GM23248 (cell line): ENCODE data around the gene KCTD17. TPM values are rescaled to one million over a fixed set of nuclear protein-coding genes. Genes with fewer than 3 reads are reported as not detected.
A peak's percentile ranks its signal among the peaks of the same experiment; 100 is the strongest.

Experiments used
- DNase-seq: peaks from one replicate; pipeline ENCODE4 v3.0.0-alpha.2; 2015
- H2AFZ ChIP-seq: fragments of 200-600 bp; sonication (generic); 2 replicates; pipeline ENCODE4 v1.6.1; 2016; ENCODE audit warnings: antibody characterized with exemption
- H3F3A ChIP-seq: fragments of 200-600 bp; sonication (generic); 2 replicates; pipeline ENCODE4 v1.6.1; 2016; ENCODE audit warnings: mild to moderate bottlenecking, antibody characterized with exemption, mixed run types; ENCODE audit not compliant: insufficient read depth
- H3K27ac ChIP-seq: fragments of 200-600 bp; sonication (generic); 2 replicates; pipeline ENCODE4 v1.5.1; 2016; ENCODE audit warnings: mild to moderate bottlenecking
- H3K27me3 ChIP-seq: fragments of 200-600 bp; sonication (generic); replicated peaks from 2 replicates; pipeline ENCODE4 v1.6.1; 2016; ENCODE audit warnings: mild to moderate bottlenecking; ENCODE audit not compliant: insufficient read depth
- H3K36me3 ChIP-seq: fragments of 200-600 bp; sonication (generic); 2 replicates; pipeline ENCODE4 v1.6.1; 2016; ENCODE audit warnings: low read depth, mild to moderate bottlenecking
- H3K4me1 ChIP-seq: fragments of 200-600 bp; sonication (generic); 2 replicates; pipeline ENCODE4 v1.6.1; 2016; ENCODE audit warnings: mild to moderate bottlenecking; ENCODE audit not compliant: insufficient read depth
- H3K4me2 ChIP-seq: fragments of 200-600 bp; sonication (generic); one replicate; pipeline ENCODE4 v1.6.1; 2016; ENCODE audit warnings: mild to moderate bottlenecking; ENCODE audit not compliant: unreplicated experiment
- H3K4me3 ChIP-seq: fragments of 200-600 bp; sonication (generic); 2 replicates; pipeline ENCODE4 v1.5.1; 2016; ENCODE audit warnings: mild to moderate bottlenecking
- H3K79me2 ChIP-seq: fragments of 200-600 bp; sonication (generic); 2 replicates; pipeline ENCODE4 v1.6.1; 2016; ENCODE audit warnings: mild to moderate bottlenecking; ENCODE audit not compliant: insufficient read depth
- H3K9ac ChIP-seq: fragments of 200-600 bp; sonication (generic); 2 replicates; pipeline ENCODE4 v1.6.1; 2016; ENCODE audit warnings: mild to moderate bottlenecking
- H3K9me2 ChIP-seq: fragments of 200-600 bp; sonication (generic); 2 replicates; pipeline ENCODE4 v1.6.1; 2016; ENCODE audit warnings: mixed run types, mild to moderate bottlenecking, moderate library complexity; ENCODE audit not compliant: insufficient read depth
- H3K9me3 ChIP-seq: fragments of 200-600 bp; sonication (generic); one replicate; pipeline ENCODE4 v1.6.1; 2017; ENCODE audit warnings: low read depth
- H4K20me1 ChIP-seq: fragments of 200-600 bp; sonication (generic); 2 replicates; pipeline ENCODE4 v1.6.0; 2016; ENCODE audit not compliant: insufficient read depth
- EZH2 ChIP-seq: fragments of 200-600 bp; sonication (generic); IDR thresholded peaks from 2 replicates; pipeline ENCODE4 v1.6.1; 2018; ENCODE audit warnings: antibody characterized with exemption, mild to moderate bottlenecking; ENCODE audit not compliant: insufficient read depth, poor library complexity, severe bottlenecking
- EZH2phosphoT487 ChIP-seq: fragments of 200-600 bp; sonication (generic); IDR thresholded peaks from 2 replicates; pipeline ENCODE4 v1.6.1; 2018; ENCODE audit warnings: antibody characterized with exemption, moderate library complexity, mild to moderate bottlenecking, low read depth; ENCODE audit not compliant: insufficient read depth
- WGBS, 2 experiments: methylation state at CpG; one replicate each; pipeline ENCODE4 v1.1.6; 2015 to 2017; ENCODE audit warnings: low lambda C conversion rate in 2 of 2, low coverage in 1 of 2; ENCODE audit errors: missing lambda C conversion rate in 2 of 2; 5-methylcytosine and 5-hydroxymethylcytosine counted together
- in situ Hi-C: fragments of 300-500 bp; cut with MboI; formaldehyde crosslinking; loops from 2 replicates; pipeline ENCODE4 v1.15.0; 2020
- polyA plus RNA-seq: library from polyadenylated mRNA; unstranded; fragments of >200 nt; fragmentation: Nextera tagmentation; extraction: Ambion mirVana; gene quantifications from 2 replicates; pipeline ENCODE4 v1.2.1, GENCODE V29; 2016
- total RNA-seq: library from RNA; depleted of rRNA; stranded (reverse); fragments of >200 nt; shearing (Covaris generic); gene quantifications from 2 replicates; pipeline ENCODE4 v1.2.3, GENCODE V29; 2014

KCTD17 gene
- total and polyA plus RNA-seq, 2 experiments from 2014 or later: 41.6 to 59.6 TPM

- Histone ChIP-seq H3K9ac (no peak overlapping the region), H3F3A (no peaks in the 10 kb centered on the region), H3K4me2 (no peak overlapping the region), H3K4me1 (no peaks in the 10 kb centered on the region), H3K79me2 (no peaks in the 10 kb centered on the region), H3K27ac (no peak overlapping the region), H3K9me3 (no peaks in the 10 kb centered on the region), H3K27me3 (peaks cover 16% of the 10 kb centered on the region), H3K4me3 (no peak overlapping the region), H3K9me2 (no peaks in the 10 kb centered on the region), H3K36me3 (no peaks in the 10 kb centered on the region), H2AFZ (no peak overlapping the region), H4K20me1 (no peaks in the 10 kb centered on the region)
- in situ Hi-C loops: no loop called here
- TF ChIP-seq EZH2: no peak
- TF ChIP-seq EZH2phosphoT487: no peak
- DNase-seq: no peak
- 59% methylated on average over 17 of the region's 17 CpGs for WGBS, 2 experiments
Observed at GRCh38 chr22:37075046-37075445, 23.5 kb downstream of the KCTD17 start.

GRCh38 chr22:37075822-37076433 lies 24.4 kb downstream of the KCTD17 start:
- no peaks in the 10 kb centered on the region for H3K9me2 ChIP-seq
- in situ Hi-C loops: no loop called here
- no peak overlapping the region for H3K27ac ChIP-seq
- no peak overlapping the region for H3K9ac ChIP-seq
- no peaks in the 10 kb centered on the region for H3K4me1 ChIP-seq
- TF ChIP-seq EZH2: no peak
- no peak for TF ChIP-seq EZH2phosphoT487
- H3K4me3 ChIP-seq: no peak overlapping the region
- no peak overlapping the region for H3K4me2 ChIP-seq
- peaks cover 16% of the 10 kb centered on the region; the same call in 1 of the 2 replicates for H3K27me3 ChIP-seq
- H2AFZ ChIP-seq: no peak overlapping the region
- no peaks in the 10 kb centered on the region for H3K9me3 ChIP-seq
- no peaks in the 10 kb centered on the region for H3K79me2 ChIP-seq
- H3K36me3 ChIP-seq: no peaks in the 10 kb centered on the region
- 67 to 71% methylated on average over 9 of the region's 9 CpGs for WGBS, 2 experiments
- H4K20me1 ChIP-seq: no peaks in the 10 kb centered on the region
- no peaks in the 10 kb centered on the region for H3F3A ChIP-seq
- DNase-seq: no peak

GRCh38 chr22:37077802-37078448 lies 26.4 kb downstream of the KCTD17 start:
- Histone ChIP-seq H3K9ac (no peak overlapping the region), H2AFZ (no peak overlapping the region), H3K27me3 (peaks cover 16% of the 10 kb centered on the region; the same call in 1 of the 2 replicates), H3K9me3 (no peaks in the 10 kb centered on the region), H3K4me2 (no peak overlapping the region), H3K4me3 (no peak overlapping the region), H3K36me3 (no peaks in the 10 kb centered on the region), H3K4me1 (no peaks in the 10 kb centered on the region), H4K20me1 (no peaks in the 10 kb centered on the region), H3K9me2 (no peaks in the 10 kb centered on the region), H3K27ac (no peak overlapping the region), H3K79me2 (no peaks in the 10 kb centered on the region), H3F3A (no peaks in the 10 kb centered on the region)
- no peak for TF ChIP-seq EZH2
- TF ChIP-seq EZH2phosphoT487: no peak
- DNase-seq: peak; percentile 54
- 23 to 24% methylated on average over 15 of the region's 15 CpGs for WGBS, 2 experiments
- in situ Hi-C loops: no loop called here

- Histone ChIP-seq H3F3A (no peaks in the 10 kb centered on the region), H3K79me2 (no peaks in the 10 kb centered on the region), H3K27ac (no peak overlapping the region), H3K36me3 (no peaks in the 10 kb centered on the region), H3K27me3 (peaks cover 16% of the 10 kb centered on the region), H3K9ac (no peak overlapping the region), H3K9me2 (no peaks in the 10 kb centered on the region), H4K20me1 (no peaks in the 10 kb centered on the region), H3K4me2 (no peak overlapping the region), H3K4me1 (no peaks in the 10 kb centered on the region), H3K9me3 (no peaks in the 10 kb centered on the region), H2AFZ (no peak overlapping the region), H3K4me3 (no peak overlapping the region)
- no peak for DNase-seq
- in situ Hi-C loops: no loop called here
- TF ChIP-seq EZH2phosphoT487 (no peak), EZH2 (no peak)
- 26 to 29% methylated on average over 5 of the region's 5 CpGs for WGBS, 2 experiments
Observed at GRCh38 chr22:37079158-37079557, 27.6 kb downstream of the KCTD17 start.
